Gastrocnemius medialis (tissue), 4 donors: ENCODE measurements around the gene ACTA1. TPM values are rescaled to one million over a fixed set of nuclear protein-coding genes. Genes with fewer than 3 reads are reported as not detected.

Experiments
- ATAC-seq, 2 donors: fragments of 150-250 bp; one replicate each; pipeline ENCODE4 v1.9.1; 2016
- DNase-seq, 2 donors: peaks; one replicate each; pipeline ENCODE4 v3.0.0-alpha.2; 2019
- H3K27ac ChIP-seq, 4 donors: fragments of 200-600 bp; sonication (generic); 1 replicate in 1 of 4; 2 replicates in 3 of 4; pipeline ENCODE4 v1.5.1; 2016 to 2018; ENCODE audit warnings: mild to moderate bottlenecking in 2 of 4, moderate library complexity in 1 of 4
- H3K27me3 ChIP-seq, 3 donors: fragments of 200-600 bp; sonication (generic) in 2 of 3; 1 replicate in 1 of 3; 2 replicates in 2 of 3; pipeline versions ENCODE4 v1.5.1 to v1.6.0; 2016 to 2019; ENCODE audit warnings: mild to moderate bottlenecking in 1 of 3, moderate library complexity in 1 of 3
- H3K36me3 ChIP-seq, 2 donors: fragments of 200-600 bp; sonication (generic) in 1 of 2; one replicate each; pipeline ENCODE4 v1.5.1; 2017 to 2018
- H3K4me1 ChIP-seq, 2 donors: fragments of 200-600 bp; sonication (generic) in 1 of 2; one replicate each; pipeline ENCODE4 v1.5.1; 2016 to 2017; ENCODE audit warnings: mild to moderate bottlenecking in 2 of 2
- H3K4me3 ChIP-seq, 4 donors: fragments of 200-600 bp; sonication (generic) in 3 of 4; 1 replicate in 1 of 4; 2 replicates in 3 of 4; pipeline ENCODE4 v1.5.1; 2016 to 2019; ENCODE audit warnings: mild to moderate bottlenecking in 2 of 4
- H3K9me3 ChIP-seq, 3 donors: fragments of 200-600 bp; sonication (generic) in 2 of 3; 1 replicate in 1 of 3; 2 replicates in 2 of 3; pipeline ENCODE4 v1.5.1; 2016 to 2019
- CTCF ChIP-seq, 5 experiments: fragments of 450-650 bp in 3 of 5; fragments of 200-600 bp in 2 of 5; sonication (generic) in 2 of 5; IDR thresholded peaks in 4 of 5; conservative IDR thresholded peaks in 1 of 5; 1 replicate in 4 of 5; 2 replicates in 1 of 5; pipeline ENCODE4 v1.5.1; 2016 to 2019; ENCODE audit warnings: antibody characterized with exemption in 5 of 5, mild to moderate bottlenecking in 3 of 5, moderate library complexity in 3 of 5
- POLR2A ChIP-seq, 2 donors: fragments of 450-650 bp; IDR thresholded peaks; one replicate each; pipeline ENCODE4 v1.6.1; 2017; ENCODE audit warnings: antibody characterized with exemption in 2 of 2, mild to moderate bottlenecking in 2 of 2, moderate library complexity in 2 of 2
- in situ Hi-C, 4 donors: fragments of 200-750 bp; cut with MboI; loops; one replicate each; pipeline versions ENCODE4 v1.15.0 to v1.8.0; 2017; ENCODE audit warnings: low sequenced_read_pairs in 4 of 4
- intact Hi-C: fragments of 100-400 bp; cut with DNase I; formaldehyde crosslinking; loops from one replicate; pipeline ENCODE4 v1.15.1; 2023; ENCODE audit warnings: low total_unique reads
- total RNA-seq, 4 donors: library from RNA; depleted of rRNA; stranded (reverse); fragments of >200 nt; gene quantifications; one replicate each; pipeline versions ENCODE4 v1.1.0 to v1.2.3, GENCODE V29; 2016

ACTA1 gene
- total RNA-seq, 4 donors from 2014 or later: 2,912 to 35,934 (median 16,282) TPM

- H3K9me3 ChIP-seq: no peaks in the 10 kb centered on the region
- H3K36me3 ChIP-seq: no peaks in the 10 kb centered on the region
- intact Hi-C loops: no loop called here
- no peaks in the 10 kb centered on the region for H3K4me1 ChIP-seq
- ATAC-seq (no peak), DNase-seq (no peak)
- no peak overlapping the region for H3K4me3 ChIP-seq
- no peak overlapping the region for H3K27ac ChIP-seq
- TF ChIP-seq CTCF (IDR thresholded peaks at IDR 0.05 in 4 of 5, conservative IDR thresholded peaks at IDR 0.05 in 1 of 5) (no peak), POLR2A (IDR thresholded peaks at IDR 0.05) (no peak)
- no peaks in the 10 kb centered on the region for H3K27me3 ChIP-seq
- in situ Hi-C loops: no loop called here
These were observed 41.0 kb downstream of the ACTA1 start for GRCh38 chr1:229392936-229393335.

GRCh38 chr1:229390130-229390529 lies 43.8 kb downstream of the ACTA1 start:
- no peak overlapping the region for H3K4me3 ChIP-seq
- TF ChIP-seq POLR2A (IDR thresholded peaks at IDR 0.05): no peak
- DNase-seq (no peak), ATAC-seq (no peak)
- H3K27me3 ChIP-seq: no peaks in the 10 kb centered on the region
- in situ Hi-C loops (no loop called here), intact Hi-C loops (no loop called here)
- no peak overlapping the region for H3K27ac ChIP-seq
- H3K4me1 ChIP-seq: peaks cover 0 to 3% of the 10 kb centered on the region in 2 donors
- no peaks in the 10 kb centered on the region for H3K36me3 ChIP-seq
- no peaks in the 10 kb centered on the region for H3K9me3 ChIP-seq

- no peaks in the 10 kb centered on the region for H3K36me3 ChIP-seq
These were observed 44.9 kb downstream of the ACTA1 start for GRCh38 chr1:229388897-229389580.

GRCh38 chr1:229385853-229386456 lies 47.9 kb downstream of the ACTA1 start:
- no peak for DNase-seq
- no peak overlapping the region for H3K4me3 ChIP-seq
- ATAC-seq: no peak

More at GRCh38 chr1:229388897-229389580, 44.9 kb downstream of the ACTA1 start:
- intact Hi-C loops (no loop called here), in situ Hi-C loops (no loop called here)
- TF ChIP-seq POLR2A (IDR thresholded peaks at IDR 0.05): no peak
- TF ChIP-seq CTCF (IDR thresholded peaks at IDR 0.05 in 4 of 5, conservative IDR thresholded peaks at IDR 0.05 in 1 of 5): no peak
- H3K27ac ChIP-seq: no peak overlapping the region
- peaks cover 0 to 3% of the 10 kb centered on the region in 2 donors for H3K4me1 ChIP-seq
- H3K4me3 ChIP-seq: no peak overlapping the region
- no peaks in the 10 kb centered on the region for H3K9me3 ChIP-seq
- ATAC-seq (no peak), DNase-seq (no peak)
- H3K27me3 ChIP-seq: no peaks in the 10 kb centered on the region

More at GRCh38 chr1:229385853-229386456, 47.9 kb downstream of the ACTA1 start:
- Histone ChIP-seq H3K36me3 (no peaks in the 10 kb centered on the region), H3K9me3 (no peaks in the 10 kb centered on the region), H3K27ac (no peak overlapping the region), H3K27me3 (no peaks in the 10 kb centered on the region), H3K4me1 (peaks cover 7 to 11% of the 10 kb centered on the region in 2 donors)
- TF ChIP-seq POLR2A (IDR thresholded peaks at IDR 0.05) (no peak), CTCF (IDR thresholded peaks at IDR 0.05 in 4 of 5, conservative IDR thresholded peaks at IDR 0.05 in 1 of 5) (no peak)
- in situ Hi-C loops (no loop called here), intact Hi-C loops (no loop called here)
